Pancreas (tissue), 10 donors: ENCODE measurements around the gene RIPPLY3. TPM values are rescaled to one million over a fixed set of nuclear protein-coding genes. Genes with fewer than 3 reads are reported as not detected.
"Not testable (repeated sequence)": the region's sequence is repeated elsewhere in the genome, so short reads cannot be mapped to it uniquely, and the experiment has no call there.

ENCODE experiments used
- ATAC-seq, 4 donors: fragments of 200-7000 bp; cut with Tn5 transposase; one replicate each; pipeline versions ENCODE4 v1.8.0 to v1.9.1; 2020; ENCODE audit warnings: mild to moderate bottlenecking in 4 of 4, moderate library complexity in 4 of 4
- DNase-seq, 6 donors: peaks; one replicate each; pipeline ENCODE4 v3.0.0-alpha.2; 2020
- FAIRE-seq: peaks from 2 replicates; lab custom pipeline; 2012; peaks lifted over from hg19 to GRCh38; lab: Jason Lieb, UNC
- H3K27ac ChIP-seq, 4 donors: fragments of 200-600 bp; sonication (generic); 1 replicate in 3 of 4; 2 replicates in 1 of 4; pipeline versions ENCODE4 v1.5.0 to v1.8.0; 2020
- H3K27me3 ChIP-seq, 4 donors: fragments of 200-600 bp; one replicate each; pipeline ENCODE4 v1.8.0; 2021
- H3K36me3 ChIP-seq, 3 donors: fragments of 200-600 bp; sonication (generic) in 1 of 3; one replicate each; pipeline versions ENCODE4 v1.5.0 to v1.8.0; 2020 to 2021
- H3K4me1 ChIP-seq, 3 donors: fragments of 200-600 bp; one replicate each; pipeline ENCODE4 v1.8.0; 2021
- H3K4me3 ChIP-seq, 4 donors: fragments of 200-600 bp; sonication (generic) in 2 of 4; one replicate each; pipeline versions ENCODE4 v1.5.0 to v1.8.0; 2020 to 2021
- H3K9me3 ChIP-seq, 4 donors: fragments of 200-600 bp; one replicate each; pipeline ENCODE4 v1.8.0; 2021
- WGBS, 2 donors: extraction: QIAGEN DNeasy Blood & Tissue Kit; methylation state at CpG; one replicate each; pipeline ENCODE4 v1.1.7; 2013; 5-methylcytosine and 5-hydroxymethylcytosine counted together
- intact Hi-C, 3 donors: fragments of 100-400 bp; cut with DNase I; formaldehyde crosslinking; loops; one replicate each; pipeline versions ENCODE4 v1.11.1 to v1.14.2; 2022
- polyA plus RNA-seq, 2 donors: library from polyadenylated mRNA; stranded (reverse); fragments of 200-250 nt; gene quantifications; one replicate each; pipeline ENCODE4 v1.2.3, GENCODE V29; 2013
- total RNA-seq, 6 donors: library from RNA; stranded (reverse); fragmentation: NEBNext Ultra II Directional in 4 of 6; extraction: Animal tissue kit (Norgen Biotek cat#: 25700) in 4 of 6; gene quantifications; one replicate each; pipeline versions ENCODE4 v1.2.1 to v1.2.4, GENCODE V29; 2021 to 2023
- TF ChIP-seq, protein P1 (sequence below), 4 donors: fragments of 200-600 bp; sonication (generic) in 3 of 4; IDR thresholded peaks; one replicate each; pipeline versions ENCODE4 v1.5.0 to v1.8.0; 2021; ENCODE audit warnings: antibody characterized with exemption in 4 of 4
- donor health status: healthy with polysubstance abuse.
- donor health status: DM: no; HTN: no; CAD: no; lungs with moderate emphysema.
- donor health status: DM: no; HTN: no; CAD: no.
- donor health status: control.
- donor health status: control.
- donor health status: Bipolar disorder and iron deficiency.
- donor health status: DM: yes; HTN: yes; CAD: no.
- donor health status: DM: no; HTN: no; CAD: no.
- donor health status: DM: no; HTN: no; CAD: no.
- donor health status: DM: yes; HTN: yes; CAD: no.

RIPPLY3 gene
- total and polyA plus RNA-seq, 8 donors, result 0.09 to 0.26 (median 0.11) TPM; not detected in 5

DNA sequence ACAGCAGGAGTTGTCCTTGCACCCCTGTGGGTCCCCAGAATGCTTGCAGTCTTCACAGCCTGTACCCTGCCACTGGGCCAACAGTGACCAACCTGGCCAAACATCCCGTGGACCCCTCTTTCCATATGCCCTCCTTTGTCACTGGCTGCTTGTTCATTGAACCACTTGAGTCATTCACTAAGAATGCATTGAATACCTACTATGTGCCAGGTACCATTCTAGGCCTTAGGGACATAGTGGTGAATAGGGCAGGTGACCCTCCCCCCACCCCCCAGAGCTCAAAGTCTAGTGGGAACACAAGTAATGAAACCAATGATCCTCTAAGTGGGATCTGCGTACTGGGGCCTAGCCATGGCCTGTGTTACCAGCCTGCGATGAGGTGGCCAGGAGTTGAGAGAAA lies 38.1 kb downstream of the RIPPLY3 start:
- Histone ChIP-seq H3K27ac (no peak overlapping the region), H3K27me3 (no peaks in the 10 kb centered on the region), H3K9me3 (no peaks in the 10 kb centered on the region), H3K4me3 (no peak overlapping the region), H3K4me1 (no peaks in the 10 kb centered on the region), H3K36me3 (no peaks in the 10 kb centered on the region)
- TF ChIP-seq, protein P1, sequence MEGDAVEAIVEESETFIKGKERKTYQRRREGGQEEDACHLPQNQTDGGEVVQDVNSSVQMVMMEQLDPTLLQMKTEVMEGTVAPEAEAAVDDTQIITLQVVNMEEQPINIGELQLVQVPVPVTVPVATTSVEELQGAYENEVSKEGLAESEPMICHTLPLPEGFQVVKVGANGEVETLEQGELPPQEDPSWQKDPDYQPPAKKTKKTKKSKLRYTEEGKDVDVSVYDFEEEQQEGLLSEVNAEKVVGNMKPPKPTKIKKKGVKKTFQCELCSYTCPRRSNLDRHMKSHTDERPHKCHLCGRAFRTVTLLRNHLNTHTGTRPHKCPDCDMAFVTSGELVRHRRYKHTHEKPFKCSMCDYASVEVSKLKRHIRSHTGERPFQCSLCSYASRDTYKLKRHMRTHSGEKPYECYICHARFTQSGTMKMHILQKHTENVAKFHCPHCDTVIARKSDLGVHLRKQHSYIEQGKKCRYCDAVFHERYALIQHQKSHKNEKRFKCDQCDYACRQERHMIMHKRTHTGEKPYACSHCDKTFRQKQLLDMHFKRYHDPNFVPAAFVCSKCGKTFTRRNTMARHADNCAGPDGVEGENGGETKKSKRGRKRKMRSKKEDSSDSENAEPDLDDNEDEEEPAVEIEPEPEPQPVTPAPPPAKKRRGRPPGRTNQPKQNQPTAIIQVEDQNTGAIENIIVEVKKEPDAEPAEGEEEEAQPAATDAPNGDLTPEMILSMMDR (IDR thresholded peaks at IDR 0.05), result no peak
- intact Hi-C loops, result no loop called here
- DNase-seq, result no peak
- ATAC-seq, result no peak
- WGBS, 2 donors, result 96% methylated on average over 3 of the region's 3 CpGs
- FAIRE-seq, result no peak

DNA sequence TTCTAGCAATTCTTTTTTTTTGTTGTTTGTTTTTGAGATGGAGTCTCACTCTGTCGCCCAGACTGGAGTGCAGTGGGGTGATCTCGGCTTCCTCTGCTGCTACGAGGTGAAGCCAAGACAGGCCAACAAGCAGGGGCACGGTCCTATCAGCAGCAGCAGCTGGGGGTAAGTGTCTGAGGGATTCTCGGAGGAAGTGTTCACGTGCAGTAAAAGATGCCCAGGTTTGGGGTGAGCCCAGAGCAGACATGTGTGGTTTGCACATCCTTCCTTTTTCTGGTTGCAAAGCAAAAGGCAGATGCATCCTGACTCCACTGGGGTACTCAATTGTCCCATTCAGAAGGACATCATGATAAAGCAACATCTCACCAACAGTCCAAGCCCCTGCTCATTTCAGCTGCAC lies 38.6 kb downstream of the RIPPLY3 start:
- 68 to 77% methylated on average over 6 of the region's 6 CpGs for WGBS, 2 donors
- no peaks in the 10 kb centered on the region for H3K36me3 ChIP-seq
- DNase-seq, result no peak
- no peak for FAIRE-seq
- intact Hi-C loops, result no loop called here
- no peak overlapping the region for H3K4me3 ChIP-seq
- H3K4me1 ChIP-seq, result no peaks in the 10 kb centered on the region
- no peak for ATAC-seq
- H3K27me3 ChIP-seq, result no peaks in the 10 kb centered on the region
- H3K9me3 ChIP-seq, result no peaks in the 10 kb centered on the region
- TF ChIP-seq, protein P1 (IDR thresholded peaks at IDR 0.05), result no peak
- no peak overlapping the region for H3K27ac ChIP-seq

DNA sequence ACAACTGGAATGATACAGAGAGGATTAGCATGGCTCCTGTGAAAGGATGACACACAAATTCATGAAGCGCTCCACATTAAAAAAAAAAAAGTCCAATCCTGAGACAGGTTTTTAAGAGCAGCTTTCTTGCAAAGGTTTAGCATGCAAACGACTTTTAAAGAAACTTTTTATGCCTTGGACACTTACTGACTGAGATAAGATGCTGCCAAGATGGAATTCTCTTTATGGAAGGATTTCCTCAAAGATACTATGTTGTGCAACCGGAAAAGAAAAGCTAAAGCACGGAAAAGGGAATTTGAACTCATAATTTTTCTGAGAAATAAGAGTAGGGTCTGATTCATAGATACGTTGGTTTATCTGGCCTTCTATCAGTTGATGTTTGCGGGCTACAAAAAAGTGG lies 39.1 kb downstream of the RIPPLY3 start:
- Histone ChIP-seq H3K36me3 (no peaks in the 10 kb centered on the region), H3K27ac (no peak overlapping the region), H3K27me3 (no peaks in the 10 kb centered on the region), H3K9me3 (no peaks in the 10 kb centered on the region), H3K4me3 (no peak overlapping the region), H3K4me1 (no peaks in the 10 kb centered on the region)
- 75 to 77% methylated on average over 6 of the region's 6 CpGs for WGBS, 2 donors
- ATAC-seq (no peak), DNase-seq (no peak), FAIRE-seq (no peak)
- intact Hi-C loops, result no loop called here
- TF ChIP-seq, protein P1 (IDR thresholded peaks at IDR 0.05), result no peak

DNA sequence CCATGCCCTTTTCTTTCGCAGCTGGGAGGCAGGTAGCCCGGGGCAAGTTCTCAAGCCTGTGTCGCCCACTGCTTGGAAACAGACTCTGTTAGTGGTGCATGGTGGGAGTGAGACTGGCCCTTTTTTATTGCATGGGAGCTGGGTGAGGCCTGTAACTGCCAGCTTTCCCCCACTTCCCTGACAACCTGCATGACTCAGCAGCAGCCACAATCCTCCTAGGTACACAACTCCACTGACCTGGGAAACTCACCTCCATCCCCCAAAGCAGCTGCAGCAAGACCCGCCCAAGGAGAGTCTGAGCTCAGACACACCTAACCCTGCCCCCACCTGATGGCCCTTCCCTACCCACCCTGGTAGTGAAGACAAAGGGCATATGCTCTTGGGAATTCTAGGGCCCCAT lies 40.6 kb downstream of the RIPPLY3 start:
- no peak overlapping the region for H3K27ac ChIP-seq
- no peaks in the 10 kb centered on the region for H3K4me1 ChIP-seq
- intact Hi-C loops, result no loop called here
- H3K27me3 ChIP-seq, result no peaks in the 10 kb centered on the region
- H3K36me3 ChIP-seq, result no peaks in the 10 kb centered on the region
- WGBS, 2 donors, result 87 to 91% methylated on average over 4 of the region's 4 CpGs
- TF ChIP-seq, protein P1 (IDR thresholded peaks at IDR 0.05), result no peak
- no peak overlapping the region for H3K4me3 ChIP-seq
- FAIRE-seq (no peak), DNase-seq (no peak), ATAC-seq (no peak)
- H3K9me3 ChIP-seq, result no peaks in the 10 kb centered on the region

DNA sequence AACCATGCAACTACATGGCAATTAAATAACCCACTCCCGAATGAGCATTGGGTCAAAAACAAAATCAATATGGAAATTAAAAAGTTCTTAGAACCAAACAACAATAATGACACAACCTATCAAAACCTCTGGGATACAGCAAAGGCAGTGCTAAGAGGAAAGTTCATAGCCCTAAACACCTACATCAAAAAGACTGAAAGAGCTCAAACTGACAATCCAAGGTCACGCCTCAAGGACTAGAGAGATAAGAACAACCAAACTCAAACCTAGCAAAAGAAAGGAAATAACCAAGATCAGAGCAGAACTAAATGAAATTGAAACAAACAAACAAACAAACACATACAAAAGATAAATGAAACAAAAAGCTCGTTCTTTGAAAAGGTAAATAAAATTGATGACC lies 43.2 kb downstream of the RIPPLY3 start:
- intact Hi-C loops, FAIRE-seq, ATAC-seq, H3K36me3 ChIP-seq, H3K27ac ChIP-seq, DNase-seq, H3K4me1 ChIP-seq, H3K4me3 ChIP-seq, H3K9me3 ChIP-seq, H3K27me3 ChIP-seq: not testable (repeated sequence)
- 45 to 75% methylated on average over 3 of the region's 3 CpGs for WGBS, 2 donors
